ENCODE results near the gene NKD1. TPM values are rescaled to one million over a fixed set of nuclear protein-coding genes. Genes with fewer than 3 reads are reported as not detected.

Gene NKD1
- total and polyA plus RNA-seq, 2 donors (not counting 1 experiment from before 2014, with no cell fraction given), result 0.16 to 1.9 TPM

- H3K79me2 ChIP-seq (ENCODE audit: control insufficient read depth, insufficient read depth, low read length), result no peaks in the 10 kb centered on the region
- H2AFZ ChIP-seq (ENCODE audit: insufficient read depth, low read depth, low read length, poor library complexity, severe bottlenecking), result no peak overlapping the region
- peaks cover 62% of the 10 kb centered on the region for H3K27me3 Mint-ChIP-seq
- H3K36me3 ChIP-seq (replicated peaks in 1 of 2; ENCODE audit: control extremely low read depth in 1 of 2, control insufficient read depth in 1 of 2, extremely low read depth in 1 of 2, insufficient read depth in 2 of 2, low read length in 1 of 2), result no peaks in the 10 kb centered on the region
- H3K4me3 ChIP-seq (ENCODE audit: control extremely low read depth in 1 of 5, extremely low read depth in 1 of 5, insufficient read depth in 1 of 5, low read depth in 2 of 5, low read length in 4 of 5), result no peak overlapping the region
- POLR2A ChIA-PET, result no interaction called here
- no peak overlapping the region for H3K9ac ChIP-seq (ENCODE audit: low read length)
- H3K27me3 ChIP-seq (replicated peaks in 1 of 4; ENCODE audit: control extremely low read depth in 1 of 4, control insufficient read depth in 3 of 4, insufficient read depth in 4 of 4, low read length in 3 of 4), result peaks cover 0 to 35% (median 7%) of the 10 kb centered on the region in 4 experiments
- CTCF ChIA-PET, result no interaction called here
- intact Hi-C loops (cut with micrococcal nuclease), result no loop called here
- DNase-seq (no peak), ATAC-seq (ENCODE audit: low read depth) (no peak)
- H3K4me1 Mint-ChIP-seq, result no peaks in the 10 kb centered on the region
- no peak for TF ChIP-seq EZH2 (IDR thresholded peaks at IDR 0.05; ENCODE audit: borderline replicate concordance, insufficient read depth, low read depth, low read length, poor library complexity, severe bottlenecking)
- peak; percentile 46 for TF ChIP-seq CTCF (IDR thresholded peaks at IDR 0.05)
- no peak overlapping the region for H3K4me2 ChIP-seq (replicated peaks; ENCODE audit: low read depth, low read length, poor library complexity, severe bottlenecking)
- peaks cover 3 to 12% (median 10%) of the 10 kb centered on the region in 3 donors for H3K9me3 ChIP-seq (ENCODE audit: control extremely low read depth in 1 of 3, control insufficient read depth in 2 of 3, insufficient read depth in 1 of 3, low read length in 2 of 3)
- no peaks in the 10 kb centered on the region for H3K4me1 ChIP-seq (ENCODE audit: control insufficient read depth in 2 of 2, insufficient read depth in 2 of 2, low read length in 2 of 2)
- H3K27ac ChIP-seq (ENCODE audit: low read length in 2 of 2), result no peak overlapping the region
- H4K20me1 ChIP-seq (ENCODE audit: control insufficient read depth, insufficient read depth, low read length, poor library complexity, severe bottlenecking), result no peaks in the 10 kb centered on the region
- WGBS (ENCODE audit: insufficient coverage), result 79% methylated on average over 7 of the region's 9 CpGs
- H3K4me3 Mint-ChIP-seq, result no peak overlapping the region
- peaks cover 13% of the 10 kb centered on the region for H3K9me3 Mint-ChIP-seq (ENCODE audit: insufficient read depth)
- no peak overlapping the region for H3K27ac Mint-ChIP-seq
Measured at GRCh38 chr16:50521246-50521900, 26.8 kb upstream of the NKD1 start.

- TF ChIP-seq EZH2 (IDR thresholded peaks at IDR 0.05; ENCODE audit: borderline replicate concordance, insufficient read depth, low read depth, low read length, poor library complexity, severe bottlenecking) (no peak), CTCF (IDR thresholded peaks at IDR 0.05) (no peak)
Measured at GRCh38 chr16:50522324-50522723, 25.9 kb upstream of the NKD1 start.

More at GRCh38 chr16:50522324-50522723, 25.9 kb upstream of the NKD1 start:
- no peaks in the 10 kb centered on the region for H3K79me2 ChIP-seq (ENCODE audit: control insufficient read depth, insufficient read depth, low read length)
- CTCF ChIA-PET, result no interaction called here
- ATAC-seq (ENCODE audit: low read depth) (no peak), DNase-seq (no peak)
- no peak overlapping the region for H3K4me3 ChIP-seq (ENCODE audit: control extremely low read depth in 1 of 5, extremely low read depth in 1 of 5, insufficient read depth in 1 of 5, low read depth in 2 of 5, low read length in 4 of 5)
- H3K9ac ChIP-seq (ENCODE audit: low read length), result no peak overlapping the region
- H3K27ac ChIP-seq (ENCODE audit: low read length in 2 of 2), result no peak overlapping the region
- intact Hi-C loops (cut with micrococcal nuclease), result no loop called here
- Mint-ChIP-seq H3K27me3 (peaks cover 54% of the 10 kb centered on the region), H3K4me1 (no peaks in the 10 kb centered on the region), H3K27ac (no peak overlapping the region), H3K4me3 (no peak overlapping the region), H3K9me3 (ENCODE audit: insufficient read depth) (peaks cover 4% of the 10 kb centered on the region)
- H3K9me3 ChIP-seq (ENCODE audit: control extremely low read depth in 1 of 3, control insufficient read depth in 2 of 3, insufficient read depth in 1 of 3, low read length in 2 of 3), result peaks cover 0 to 10% (median 3%) of the 10 kb centered on the region in 3 donors
- H3K4me2 ChIP-seq (replicated peaks; ENCODE audit: low read depth, low read length, poor library complexity, severe bottlenecking), result no peak overlapping the region
- H3K27me3 ChIP-seq (replicated peaks in 1 of 4; ENCODE audit: control extremely low read depth in 1 of 4, control insufficient read depth in 3 of 4, insufficient read depth in 4 of 4, low read length in 3 of 4), result peaks cover 0 to 38% (median 7%) of the 10 kb centered on the region in 4 experiments
- no peaks in the 10 kb centered on the region for H3K36me3 ChIP-seq (replicated peaks in 1 of 2; ENCODE audit: control extremely low read depth in 1 of 2, control insufficient read depth in 1 of 2, extremely low read depth in 1 of 2, insufficient read depth in 2 of 2, low read length in 1 of 2)
- WGBS (ENCODE audit: insufficient coverage), result no CpG with 5 or more reads among the region's 5 CpGs
- no peak overlapping the region for H2AFZ ChIP-seq (ENCODE audit: insufficient read depth, low read depth, low read length, poor library complexity, severe bottlenecking)
- H4K20me1 ChIP-seq (ENCODE audit: control insufficient read depth, insufficient read depth, low read length, poor library complexity, severe bottlenecking), result no peaks in the 10 kb centered on the region
- POLR2A ChIA-PET, result no interaction called here
- no peaks in the 10 kb centered on the region for H3K4me1 ChIP-seq (ENCODE audit: control insufficient read depth in 2 of 2, insufficient read depth in 2 of 2, low read length in 2 of 2)
